ENCODE results near the gene SV2B. TPM values are rescaled to one million over a fixed set of nuclear protein-coding genes. Genes with fewer than 3 reads are reported as not detected.

The SV2B gene
- total and polyA plus RNA-seq, 2 donors (not counting 3 experiments of a cell fraction or from before 2014, with no cell fraction given) = not detected

DNA sequence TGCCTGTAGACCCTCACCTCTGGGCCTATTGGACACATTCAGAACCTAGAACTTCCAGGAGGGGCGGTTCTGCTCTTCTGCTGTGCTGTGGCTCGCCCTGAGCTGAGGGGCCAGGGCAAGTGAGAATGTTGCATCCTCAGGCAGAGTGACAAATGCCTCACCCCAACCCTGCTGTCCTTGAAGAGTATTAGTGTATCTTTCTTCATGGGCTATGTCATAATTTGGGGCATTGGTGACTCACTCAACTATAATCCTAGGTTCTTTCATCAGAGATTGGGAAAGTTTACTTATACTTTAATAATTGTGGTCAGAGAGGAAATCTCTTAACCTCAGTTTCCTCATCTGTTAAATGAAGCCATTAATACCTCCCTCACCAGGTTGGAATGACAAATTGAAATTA is 143.8 kb downstream of the SV2B start:
- no peaks in the 10 kb centered on the region for H4K20me1 ChIP-seq (replicated peaks; ENCODE audit: control insufficient read depth, extremely low read depth, insufficient read depth, low read length)
- no peaks in the 10 kb centered on the region for H3K9me1 ChIP-seq (replicated peaks; ENCODE audit: control insufficient read depth, extremely low read depth, insufficient read depth, low read length)
- BruUV-seq (replicated peaks) = no TSS peak
- H3K27ac ChIP-seq (ENCODE audit: insufficient read depth, low read depth, low read length) = no peak overlapping the region
- no peaks in the 10 kb centered on the region for H3K79me2 ChIP-seq (ENCODE audit: control insufficient read depth, insufficient read depth, low read length)
- no peaks in the 10 kb centered on the region for H3K36me3 ChIP-seq (ENCODE audit: control insufficient read depth in 2 of 2, extremely low read depth in 1 of 2, insufficient read depth in 2 of 2, low read length in 2 of 2)
- H3K4me2 ChIP-seq (ENCODE audit: insufficient read depth, low read length) = no peak overlapping the region
- DNase-seq (ENCODE audit: low read depth, low spot score) (no peak), FAIRE-seq (no peak)
- no peak for TF ChIP-seq POLR2A (IDR thresholded peaks at IDR 0.05; ENCODE audit: low read depth, low read length)
- no peak for TF ChIP-seq EZH2 (IDR thresholded peaks at IDR 0.05; ENCODE audit: borderline replicate concordance, low read depth, low read length, severe bottlenecking)
- H3K4me3 ChIP-seq (replicated peaks in 1 of 3; ENCODE audit: insufficient read depth in 1 of 3, low read depth in 1 of 3, low read length in 3 of 3) = no peak overlapping the region
- intact Hi-C loops (cut with micrococcal nuclease) (no loop called here), dilution Hi-C loops (cut with MboI; ENCODE audit: extremely low pct_ligation_motif_present, low sequenced_read_pairs) (no loop called here)
- no peaks in the 10 kb centered on the region for H3K4me1 ChIP-seq (ENCODE audit: control insufficient read depth, extremely low read depth, insufficient read depth, low read length)
- no peaks in the 10 kb centered on the region for H3K9me3 ChIP-seq (replicated peaks; ENCODE audit: control insufficient read depth, insufficient read depth, low read length)
- no peaks in the 10 kb centered on the region for H3K27me3 ChIP-seq (ENCODE audit: control insufficient read depth in 2 of 2, insufficient read depth in 2 of 2, low read length in 2 of 2)
- CTCF ChIA-PET = no interaction called here
- POLR2A ChIA-PET = no interaction called here
- no peak overlapping the region for H3K9ac ChIP-seq (replicated peaks; ENCODE audit: extremely low read depth, insufficient read depth, low read length)
- no peak overlapping the region for H2AFZ ChIP-seq (ENCODE audit: low read depth, low read length)

DNA sequence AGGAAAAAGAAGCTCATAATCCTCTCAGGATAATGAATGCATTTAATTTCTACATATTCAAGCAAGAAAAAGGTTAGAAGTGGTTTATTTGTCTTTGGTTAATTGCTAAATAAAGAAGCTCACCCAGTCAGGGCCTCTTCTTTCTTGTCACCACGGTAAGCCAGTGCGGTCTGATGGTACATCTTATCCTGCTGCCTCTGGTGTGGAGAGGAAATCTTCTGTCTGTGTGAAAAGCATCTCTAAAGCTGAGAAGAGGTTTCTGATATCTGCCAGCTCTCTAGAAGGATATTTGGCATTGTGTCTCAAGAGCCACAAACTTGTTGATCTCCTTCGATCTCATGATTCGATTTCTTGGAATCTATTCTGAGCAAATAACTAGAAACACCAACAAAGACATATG is 144.9 kb downstream of the SV2B start:
- no peak overlapping the region for H3K27ac ChIP-seq (ENCODE audit: insufficient read depth, low read depth, low read length)
- H3K4me1 ChIP-seq (ENCODE audit: control insufficient read depth, extremely low read depth, insufficient read depth, low read length) = no peaks in the 10 kb centered on the region
- H3K27me3 ChIP-seq (ENCODE audit: control insufficient read depth in 2 of 2, insufficient read depth in 2 of 2, low read length in 2 of 2) = no peaks in the 10 kb centered on the region
- intact Hi-C loops (cut with micrococcal nuclease) = no loop called here
- no peaks in the 10 kb centered on the region for H3K9me3 ChIP-seq (replicated peaks; ENCODE audit: control insufficient read depth, insufficient read depth, low read length)
- no peak for FAIRE-seq
- TF ChIP-seq POLR2AphosphoS5 (IDR thresholded peaks at IDR 0.05; ENCODE audit: insufficient read depth, low read depth, low read length) (no peak), FOS (IDR thresholded peaks at IDR 0.05; ENCODE audit: borderline replicate concordance, insufficient read depth, low read length) (no peak), EZH2 (IDR thresholded peaks at IDR 0.05; ENCODE audit: borderline replicate concordance, low read depth, low read length, severe bottlenecking) (no peak), POLR2A (IDR thresholded peaks at IDR 0.05; ENCODE audit: low read depth, low read length) (no peak), MYC (IDR thresholded peaks at IDR 0.05; ENCODE audit: low read depth, low read length) (no peak), GATA2 (IDR thresholded peaks at IDR 0.05; ENCODE audit: insufficient read depth, insufficient read length, low read depth, low read length) (no peak), JUN (IDR thresholded peaks at IDR 0.05; ENCODE audit: borderline replicate concordance, insufficient read depth, insufficient read length, low read depth) (no peak)
- TF ChIP-seq, protein P1, sequence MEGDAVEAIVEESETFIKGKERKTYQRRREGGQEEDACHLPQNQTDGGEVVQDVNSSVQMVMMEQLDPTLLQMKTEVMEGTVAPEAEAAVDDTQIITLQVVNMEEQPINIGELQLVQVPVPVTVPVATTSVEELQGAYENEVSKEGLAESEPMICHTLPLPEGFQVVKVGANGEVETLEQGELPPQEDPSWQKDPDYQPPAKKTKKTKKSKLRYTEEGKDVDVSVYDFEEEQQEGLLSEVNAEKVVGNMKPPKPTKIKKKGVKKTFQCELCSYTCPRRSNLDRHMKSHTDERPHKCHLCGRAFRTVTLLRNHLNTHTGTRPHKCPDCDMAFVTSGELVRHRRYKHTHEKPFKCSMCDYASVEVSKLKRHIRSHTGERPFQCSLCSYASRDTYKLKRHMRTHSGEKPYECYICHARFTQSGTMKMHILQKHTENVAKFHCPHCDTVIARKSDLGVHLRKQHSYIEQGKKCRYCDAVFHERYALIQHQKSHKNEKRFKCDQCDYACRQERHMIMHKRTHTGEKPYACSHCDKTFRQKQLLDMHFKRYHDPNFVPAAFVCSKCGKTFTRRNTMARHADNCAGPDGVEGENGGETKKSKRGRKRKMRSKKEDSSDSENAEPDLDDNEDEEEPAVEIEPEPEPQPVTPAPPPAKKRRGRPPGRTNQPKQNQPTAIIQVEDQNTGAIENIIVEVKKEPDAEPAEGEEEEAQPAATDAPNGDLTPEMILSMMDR (IDR thresholded peaks at IDR 0.05; ENCODE audit: extremely low read depth in 1 of 2, insufficient read depth in 1 of 2, low read depth in 1 of 2, low read length in 2 of 2) = no peak
- TF ChIP-seq, protein P2, sequence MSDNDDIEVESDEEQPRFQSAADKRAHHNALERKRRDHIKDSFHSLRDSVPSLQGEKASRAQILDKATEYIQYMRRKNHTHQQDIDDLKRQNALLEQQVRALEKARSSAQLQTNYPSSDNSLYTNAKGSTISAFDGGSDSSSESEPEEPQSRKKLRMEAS (IDR thresholded peaks at IDR 0.05; ENCODE audit: insufficient read depth, insufficient read length) = no peak
- ChIA-PET CTCF (interaction anchor here (1.3 kb wide), 1 partner anchor 27 kb away, joined by 5 read pairs; no protein-coding TSS in a partner anchor), POLR2A (no interaction called here)
- no peaks in the 10 kb centered on the region for H3K79me2 ChIP-seq (ENCODE audit: control insufficient read depth, insufficient read depth, low read length)
- H2AFZ ChIP-seq (ENCODE audit: low read depth, low read length) = no peak overlapping the region
- no peaks in the 10 kb centered on the region for H3K36me3 ChIP-seq (ENCODE audit: control insufficient read depth in 2 of 2, extremely low read depth in 1 of 2, insufficient read depth in 2 of 2, low read length in 2 of 2)
- dilution Hi-C loops (cut with MboI; ENCODE audit: extremely low pct_ligation_motif_present, low sequenced_read_pairs) = no loop called here
- H3K4me3 ChIP-seq (replicated peaks in 1 of 3; ENCODE audit: insufficient read depth in 1 of 3, low read depth in 1 of 3, low read length in 3 of 3) = no peak overlapping the region
- no TSS peak for BruUV-seq (replicated peaks)
- H3K9me1 ChIP-seq (replicated peaks; ENCODE audit: control insufficient read depth, extremely low read depth, insufficient read depth, low read length) = no peaks in the 10 kb centered on the region
- H4K20me1 ChIP-seq (replicated peaks; ENCODE audit: control insufficient read depth, extremely low read depth, insufficient read depth, low read length) = no peaks in the 10 kb centered on the region
- no peak for DNase-seq (ENCODE audit: low read depth, low spot score)
- no peak overlapping the region for H3K4me2 ChIP-seq (ENCODE audit: insufficient read depth, low read length)
- H3K9ac ChIP-seq (replicated peaks; ENCODE audit: extremely low read depth, insufficient read depth, low read length) = no peak overlapping the region
